Transverse colon (tissue), 4 donors: ENCODE measurements around the gene AP1S1.

Experiments used
- EP300 ChIP-seq: sonication (generic); formaldehyde crosslinking; IDR thresholded peaks from one replicate; pipeline ENCODE4 v1.6.1; 2017; ENCODE audit warnings: antibody characterized with exemption, low read depth
- POLR2AphosphoS5 ChIP-seq, 3 donors: sonication (generic); formaldehyde crosslinking; IDR thresholded peaks; one replicate each; pipeline ENCODE4 v1.6.1; 2016; ENCODE audit warnings: antibody characterized with exemption in 3 of 3
- TF ChIP-seq, protein P1 (sequence below), 5 experiments: fragments of 200-600 bp in 3 of 5; fragments of 450-650 bp in 2 of 5; sonication (generic) in 3 of 5; IDR thresholded peaks; 1 replicate in 2 of 5; 2 replicates in 3 of 5; pipeline ENCODE4 v1.5.1; 2016 to 2017; ENCODE audit warnings: antibody characterized with exemption in 5 of 5, inconsistent platforms in 3 of 5, mild to moderate bottlenecking in 2 of 5, moderate library complexity in 1 of 5

GRCh38 chr7:101200504-101200861 is 46.2 kb downstream of the AP1S1 start:
- TF ChIP-seq, protein P1, sequence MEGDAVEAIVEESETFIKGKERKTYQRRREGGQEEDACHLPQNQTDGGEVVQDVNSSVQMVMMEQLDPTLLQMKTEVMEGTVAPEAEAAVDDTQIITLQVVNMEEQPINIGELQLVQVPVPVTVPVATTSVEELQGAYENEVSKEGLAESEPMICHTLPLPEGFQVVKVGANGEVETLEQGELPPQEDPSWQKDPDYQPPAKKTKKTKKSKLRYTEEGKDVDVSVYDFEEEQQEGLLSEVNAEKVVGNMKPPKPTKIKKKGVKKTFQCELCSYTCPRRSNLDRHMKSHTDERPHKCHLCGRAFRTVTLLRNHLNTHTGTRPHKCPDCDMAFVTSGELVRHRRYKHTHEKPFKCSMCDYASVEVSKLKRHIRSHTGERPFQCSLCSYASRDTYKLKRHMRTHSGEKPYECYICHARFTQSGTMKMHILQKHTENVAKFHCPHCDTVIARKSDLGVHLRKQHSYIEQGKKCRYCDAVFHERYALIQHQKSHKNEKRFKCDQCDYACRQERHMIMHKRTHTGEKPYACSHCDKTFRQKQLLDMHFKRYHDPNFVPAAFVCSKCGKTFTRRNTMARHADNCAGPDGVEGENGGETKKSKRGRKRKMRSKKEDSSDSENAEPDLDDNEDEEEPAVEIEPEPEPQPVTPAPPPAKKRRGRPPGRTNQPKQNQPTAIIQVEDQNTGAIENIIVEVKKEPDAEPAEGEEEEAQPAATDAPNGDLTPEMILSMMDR (IDR thresholded peaks at IDR 0.05), result no peak
- TF ChIP-seq POLR2AphosphoS5 (IDR thresholded peaks at IDR 0.05) (no peak), EP300 (no peak)
